ENCODE data around the gene UBR4. TPM values are rescaled to one million over a fixed set of nuclear protein-coding genes. Genes with fewer than 3 reads are reported as not detected.
A peak's percentile ranks its signal among the peaks of the same experiment; 100 is the strongest.

UBR4 gene
- total RNA-seq, 2 experiments from 2014 or later, result 133 TPM

- TF ChIP-seq CTCF (IDR thresholded peaks at IDR 0.05), result no peak
- no peak overlapping the region for H3K4me3 Mint-ChIP-seq
- ATAC-seq, result no peak
- ChIA-PET POLR2A (interaction anchor here (0.9 to 2.2 kb wide), 4 partner anchors 9 to 16 kb away, joined by 3 to 7 read pairs (median 4); no protein-coding TSS in a partner anchor), CTCF (interaction anchor here (1.0 to 4.4 kb wide), 5 partner anchors 12 to 203 kb away, joined by 3 to 18 read pairs (median 7); partner anchors contain the start of gene ALDH4A1)
- peaks cover 73% of the 10 kb centered on the region for H3K36me3 Mint-ChIP-seq (ENCODE audit: low read depth)
- H3K9me3 Mint-ChIP-seq, result no peaks in the 10 kb centered on the region
- H3K27ac Mint-ChIP-seq, result peak overlapping the region; percentile 65
- DNase-seq, result no peak
- intact Hi-C loops (cut with micrococcal nuclease), result no loop called here
- peaks cover 18% of the 10 kb centered on the region for H3K4me1 Mint-ChIP-seq (ENCODE audit: low read depth)
- H3K27me3 Mint-ChIP-seq, result no peaks in the 10 kb centered on the region
These were observed 122.9 kb downstream of the UBR4 start for GRCh38 chr1:19087017-19087736.

GRCh38 chr1:19086176-19086875 lies 123.7 kb downstream of the UBR4 start:
- DNase-seq (no peak), ATAC-seq (no peak)
- no peaks in the 10 kb centered on the region for H3K27me3 Mint-ChIP-seq
- no peaks in the 10 kb centered on the region for H3K9me3 Mint-ChIP-seq
- no peak for TF ChIP-seq CTCF (IDR thresholded peaks at IDR 0.05)
- H3K27ac Mint-ChIP-seq, result no peak overlapping the region
- no peak overlapping the region for H3K4me3 Mint-ChIP-seq
- intact Hi-C loops (cut with micrococcal nuclease), result no loop called here
- H3K36me3 Mint-ChIP-seq (ENCODE audit: low read depth), result peaks cover 75% of the 10 kb centered on the region
- peaks cover 18% of the 10 kb centered on the region for H3K4me1 Mint-ChIP-seq (ENCODE audit: low read depth)
- ChIA-PET POLR2A (no interaction called here), CTCF (interaction anchor here (1.4 to 4.4 kb wide), 2 partner anchors 9 to 202 kb away, joined by 4 to 18 read pairs; no protein-coding TSS in a partner anchor)

GRCh38 chr1:19084206-19084738 lies 125.8 kb downstream of the UBR4 start:
- no peak for ATAC-seq
- DNase-seq, result no peak
- Mint-ChIP-seq H3K9me3 (no peaks in the 10 kb centered on the region), H3K4me1 (ENCODE audit: low read depth) (peaks cover 16% of the 10 kb centered on the region), H3K27me3 (no peaks in the 10 kb centered on the region), H3K27ac (no peak overlapping the region), H3K36me3 (ENCODE audit: low read depth) (peaks cover 76% of the 10 kb centered on the region), H3K4me3 (no peak overlapping the region)
- ChIA-PET POLR2A (no interaction called here), CTCF (interaction anchor here (2.4 kb wide), 1 partner anchor 170 kb away, joined by 7 read pairs; no protein-coding TSS in a partner anchor)
- no peak for TF ChIP-seq CTCF (IDR thresholded peaks at IDR 0.05)
- intact Hi-C loops (cut with micrococcal nuclease), result no loop called here

DNA sequence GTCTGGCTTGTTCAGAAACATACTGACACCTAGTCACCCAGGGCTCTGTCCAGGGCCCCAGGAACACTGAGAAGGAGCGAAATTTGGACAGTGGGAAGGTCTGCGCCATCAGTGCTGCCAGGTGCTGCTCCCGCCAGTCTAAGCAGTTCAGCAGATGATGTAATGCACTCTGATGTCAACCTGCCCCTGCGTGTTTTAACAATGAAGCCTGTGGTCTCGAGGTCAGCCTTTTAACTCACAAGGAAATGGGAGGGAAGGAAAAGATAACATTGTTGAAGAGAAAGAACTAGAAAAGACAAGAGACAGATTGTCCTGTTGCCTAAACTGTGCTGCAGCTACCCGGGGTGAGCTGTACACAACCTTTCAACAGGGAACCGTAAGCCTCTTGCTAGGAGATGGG lies 127.0 kb downstream of the UBR4 start:
- DNase-seq, result no peak
- no peak for TF ChIP-seq CTCF (IDR thresholded peaks at IDR 0.05)
- POLR2A ChIA-PET, result no interaction called here
- ATAC-seq, result no peak
- Mint-ChIP-seq H3K4me3 (no peak overlapping the region), H3K4me1 (ENCODE audit: low read depth) (peaks cover 6% of the 10 kb centered on the region), H3K36me3 (ENCODE audit: low read depth) (peaks cover 71% of the 10 kb centered on the region), H3K27ac (no peak overlapping the region), H3K9me3 (no peaks in the 10 kb centered on the region), H3K27me3 (no peaks in the 10 kb centered on the region)
- intact Hi-C loops (cut with micrococcal nuclease), result no loop called here
- CTCF ChIA-PET, result interaction anchor here (2.4 kb wide), 1 partner anchor 169 kb away, joined by 7 read pairs; no protein-coding TSS in a partner anchor
